Activated CD4-positive, alpha-beta T cell treated with anti-CD3 and anti-CD28 coated beads, Interleukin-2, amount 10 ng/mL, durations not matched to agents 24 days and 14 days (primary cell): ENCODE measurements around the gene PLXNB1. TPM values are rescaled to one million over a fixed set of nuclear protein-coding genes. Genes with fewer than 3 reads are reported as not detected.

Experiments used
- DNase-seq: peaks from one replicate; pipeline ENCODE4 v3.0.0; 2022
- H3K27ac Mint-ChIP-seq: one replicate; pipeline ENCODE4 v1.8.0; 2022; ENCODE audit warnings: mild to moderate bottlenecking, mixed read lengths
- H3K27me3 Mint-ChIP-seq: one replicate; pipeline ENCODE4 v1.8.0; 2022; ENCODE audit warnings: mixed read lengths
- H3K36me3 Mint-ChIP-seq: one replicate; pipeline ENCODE4 v1.8.0; 2022; ENCODE audit warnings: low read depth, mild to moderate bottlenecking, mixed read lengths
- H3K4me1 Mint-ChIP-seq: one replicate; pipeline ENCODE4 v1.8.0; 2021; ENCODE audit warnings: mixed read lengths
- H3K4me3 Mint-ChIP-seq: one replicate; pipeline ENCODE4 v1.8.0; 2022; ENCODE audit warnings: mild to moderate bottlenecking, moderate library complexity, mixed read lengths
- H3K9me3 Mint-ChIP-seq: one replicate; pipeline ENCODE4 v1.8.0; 2021; ENCODE audit warnings: mixed read lengths
- intact Hi-C: fragments of 100-400 bp; cut with micrococcal nuclease; formaldehyde crosslinking; loops from one replicate; pipeline ENCODE4 v1.15.1; 2023
- total RNA-seq: library from RNA; stranded (reverse); gene quantifications from 2 replicates; pipeline ENCODE4 v1.2.3, GENCODE V29; 2022

Gene PLXNB1
- total RNA-seq, 1 donor from 2014 or later: 5.7 TPM

DNA sequence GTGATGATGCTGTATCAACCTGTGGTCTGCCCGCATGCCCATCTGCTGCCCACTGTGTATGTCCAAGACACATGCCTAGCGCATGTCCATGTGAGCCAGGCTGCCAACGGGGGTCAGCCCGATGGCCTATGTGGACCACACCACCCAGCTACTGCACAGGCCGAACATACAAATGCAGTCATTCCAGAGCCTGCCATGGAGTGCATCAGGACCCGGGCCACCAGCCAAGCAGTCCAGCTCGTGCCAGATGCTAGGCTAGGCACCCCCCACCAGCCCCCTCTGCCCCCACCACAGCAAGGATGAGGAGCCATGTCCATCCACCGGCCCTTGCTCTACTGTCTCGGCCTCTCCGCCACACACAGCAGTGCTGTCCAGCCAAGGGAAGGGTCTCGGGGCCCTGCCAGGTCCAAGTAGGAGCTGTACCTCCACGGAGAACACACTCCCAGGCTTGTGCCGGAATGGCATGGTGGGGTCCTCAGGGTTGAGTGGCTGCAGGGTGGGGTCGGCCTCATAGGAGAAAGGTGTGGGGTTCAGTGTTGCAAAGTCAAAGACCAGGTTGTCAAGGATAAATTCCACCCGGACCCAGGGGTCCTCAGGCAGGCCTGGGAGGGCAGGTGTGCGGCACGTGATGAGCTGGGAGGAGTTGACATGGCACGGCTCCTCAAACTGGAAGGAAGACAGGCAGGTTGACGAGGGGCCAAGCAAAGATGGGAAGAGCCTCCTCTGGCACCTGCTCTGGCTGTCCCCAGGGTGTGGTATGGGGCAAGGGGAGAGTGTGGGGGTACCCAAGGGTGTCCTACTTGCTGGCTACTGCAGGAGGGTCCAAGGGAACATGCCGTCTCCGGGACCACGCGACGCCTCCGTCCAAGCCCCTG lies 15.3 kb downstream of the PLXNB1 start:
- H3K27me3 Mint-ChIP-seq: no peaks in the 10 kb centered on the region
- no peak overlapping the region for H3K4me3 Mint-ChIP-seq
- DNase-seq: no peak
- no peaks in the 10 kb centered on the region for H3K4me1 Mint-ChIP-seq
- no peaks in the 10 kb centered on the region for H3K9me3 Mint-ChIP-seq
- no peak overlapping the region for H3K27ac Mint-ChIP-seq
- intact Hi-C loops: no loop called here
- H3K36me3 Mint-ChIP-seq: no peaks in the 10 kb centered on the region

DNA sequence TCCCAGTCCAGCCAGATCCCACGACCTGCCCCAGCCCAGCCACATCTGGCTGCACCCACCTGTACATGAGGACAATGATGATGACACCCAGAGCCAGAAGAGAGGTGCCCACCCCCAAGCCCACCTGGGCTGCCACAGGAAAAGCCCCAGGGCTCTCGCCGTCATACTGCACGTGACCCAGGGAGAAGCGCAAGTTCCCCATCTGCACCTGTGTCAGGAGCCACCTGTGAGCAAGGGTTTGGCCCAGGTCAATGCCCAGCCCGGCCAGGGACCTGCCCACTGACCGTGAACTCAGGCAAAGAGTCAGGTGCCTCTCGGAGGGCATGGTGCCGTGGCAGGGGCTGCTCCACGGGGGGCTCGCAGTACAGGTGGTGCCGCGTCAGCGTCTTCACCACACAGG lies 16.3 kb downstream of the PLXNB1 start:
- H3K36me3 Mint-ChIP-seq: no peaks in the 10 kb centered on the region
- no peak overlapping the region for H3K4me3 Mint-ChIP-seq
- intact Hi-C loops: no loop called here

GRCh38 chr3:48413086-48413485 lies 16.8 kb downstream of the PLXNB1 start:
- Mint-ChIP-seq H3K27ac (no peak overlapping the region), H3K4me3 (no peak overlapping the region), H3K9me3 (no peaks in the 10 kb centered on the region), H3K4me1 (no peaks in the 10 kb centered on the region), H3K27me3 (no peaks in the 10 kb centered on the region), H3K36me3 (no peaks in the 10 kb centered on the region)
- DNase-seq: no peak
- intact Hi-C loops: no loop called here

More for the DNA sequence above, 16.3 kb downstream of the PLXNB1 start:
- Mint-ChIP-seq H3K27me3 (no peaks in the 10 kb centered on the region), H3K27ac (no peak overlapping the region), H3K9me3 (no peaks in the 10 kb centered on the region), H3K4me1 (no peaks in the 10 kb centered on the region)
- DNase-seq: no peak

DNA sequence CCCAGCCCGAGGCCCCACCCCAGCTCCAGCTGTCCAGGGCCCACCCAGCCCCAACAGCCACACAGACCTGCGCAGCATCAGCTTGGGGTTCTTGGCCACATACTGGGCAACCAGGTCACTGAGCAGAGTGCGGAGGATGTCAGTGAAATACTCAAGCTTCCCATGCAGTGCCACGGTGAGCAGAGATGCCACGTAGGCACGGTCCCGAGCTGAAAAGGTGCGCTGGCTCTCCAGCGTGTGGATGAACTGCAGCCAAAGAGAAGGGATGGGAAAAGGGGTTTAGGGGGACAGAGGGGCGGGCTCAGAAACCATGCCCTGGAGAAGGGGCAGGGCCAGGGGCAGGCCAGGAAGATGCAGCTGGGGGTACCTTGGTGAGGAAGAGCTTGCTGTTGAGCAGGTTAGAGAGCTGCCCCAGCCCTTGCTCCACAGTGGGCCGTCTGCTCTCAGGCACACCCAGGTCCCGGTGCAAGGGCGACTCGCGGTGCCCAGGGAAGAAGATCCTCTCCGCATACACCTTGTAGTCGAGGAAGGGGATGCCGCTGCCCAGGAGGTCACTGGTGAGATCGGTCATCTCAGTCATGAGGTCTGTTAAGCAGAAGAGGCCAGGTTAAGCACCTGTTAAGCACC lies 17.4 kb downstream of the PLXNB1 start:
- no peaks in the 10 kb centered on the region for H3K27me3 Mint-ChIP-seq
- no peaks in the 10 kb centered on the region for H3K36me3 Mint-ChIP-seq
- no peaks in the 10 kb centered on the region for H3K4me1 Mint-ChIP-seq
- H3K4me3 Mint-ChIP-seq: no peak overlapping the region
- DNase-seq: no peak
- no peaks in the 10 kb centered on the region for H3K9me3 Mint-ChIP-seq
- intact Hi-C loops: no loop called here
- H3K27ac Mint-ChIP-seq: no peak overlapping the region

DNA sequence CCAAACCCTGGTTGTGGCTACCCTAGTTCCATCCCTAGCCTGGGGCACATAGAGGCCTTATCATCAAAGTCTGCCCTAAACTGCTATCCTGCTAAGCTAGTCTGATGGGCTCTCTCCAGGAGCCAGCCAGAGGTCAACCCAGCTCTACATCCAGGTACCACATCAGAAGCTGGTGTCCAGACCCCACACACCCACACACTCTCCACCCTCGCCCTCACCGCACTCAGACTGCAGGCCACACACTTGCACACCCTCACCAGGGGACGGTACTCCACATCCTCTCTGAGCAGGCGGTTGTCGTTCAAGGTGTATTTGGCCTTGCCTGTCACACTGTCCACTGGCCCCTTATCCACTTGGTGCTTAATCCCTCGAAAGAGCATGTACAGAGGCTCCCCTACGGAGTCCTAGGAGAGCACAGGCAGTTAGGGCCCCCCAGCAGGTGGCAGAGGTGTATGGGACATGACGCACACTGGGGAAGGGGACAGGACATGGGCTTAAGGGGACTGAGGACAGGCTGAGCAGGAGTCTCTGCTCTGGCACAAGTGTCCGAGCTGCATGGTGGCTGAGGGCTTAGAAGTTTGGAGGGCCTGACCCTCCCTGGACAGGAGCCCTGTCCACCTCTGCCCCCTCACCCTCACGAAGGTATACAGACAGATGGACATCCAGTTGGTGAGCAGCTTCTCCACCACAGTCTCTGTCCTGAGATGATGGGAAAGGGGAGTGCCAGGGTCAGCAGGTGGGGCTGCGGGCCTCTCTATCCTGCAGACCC lies 18.1 kb downstream of the PLXNB1 start:
- no peaks in the 10 kb centered on the region for H3K9me3 Mint-ChIP-seq
- H3K27ac Mint-ChIP-seq: no peak overlapping the region
- no peaks in the 10 kb centered on the region for H3K4me1 Mint-ChIP-seq
- no peak overlapping the region for H3K4me3 Mint-ChIP-seq
- intact Hi-C loops: no loop called here
- no peaks in the 10 kb centered on the region for H3K36me3 Mint-ChIP-seq
- no peaks in the 10 kb centered on the region for H3K27me3 Mint-ChIP-seq
- DNase-seq: no peak

DNA sequence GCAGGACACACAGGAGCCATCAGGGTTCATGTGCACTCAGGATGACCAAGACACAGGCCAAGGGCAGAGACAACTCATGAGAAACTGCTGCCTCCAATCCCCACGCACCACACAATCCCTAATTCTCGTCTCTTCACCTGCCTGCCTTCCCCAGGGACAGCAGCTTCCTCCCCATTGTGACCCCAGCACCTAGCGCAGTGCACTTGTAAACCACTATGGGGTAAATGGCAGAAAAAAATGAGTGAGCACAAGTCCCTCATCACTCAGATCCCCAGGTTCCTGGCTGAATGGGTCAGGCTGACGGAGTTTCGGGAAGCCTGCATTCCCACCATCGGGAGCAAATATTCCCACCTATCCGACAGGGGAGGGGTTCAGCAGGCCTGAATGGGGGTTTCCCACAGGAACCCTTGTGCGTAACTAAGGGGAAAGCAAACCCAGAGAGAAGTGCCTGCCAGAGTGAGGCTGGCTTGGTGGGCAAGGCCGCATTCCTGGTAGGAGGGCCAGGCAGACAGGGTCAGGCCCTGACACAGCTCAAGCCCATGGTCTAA lies 18.8 kb downstream of the PLXNB1 start:
- Mint-ChIP-seq H3K9me3 (no peaks in the 10 kb centered on the region), H3K27me3 (no peaks in the 10 kb centered on the region), H3K27ac (no peak overlapping the region), H3K4me3 (no peak overlapping the region), H3K36me3 (no peaks in the 10 kb centered on the region), H3K4me1 (no peaks in the 10 kb centered on the region)
- intact Hi-C loops: no loop called here
- no peak for DNase-seq

- intact Hi-C loops: no loop called here
- Mint-ChIP-seq H3K9me3 (no peaks in the 10 kb centered on the region), H3K36me3 (no peaks in the 10 kb centered on the region), H3K4me3 (no peak overlapping the region), H3K27me3 (no peaks in the 10 kb centered on the region), H3K4me1 (no peaks in the 10 kb centered on the region), H3K27ac (no peak overlapping the region)
- DNase-seq: no peak
Observed at GRCh38 chr3:48410205-48411040, 19.5 kb downstream of the PLXNB1 start.

- Mint-ChIP-seq H3K4me3 (no peak overlapping the region), H3K27ac (no peak overlapping the region), H3K27me3 (no peaks in the 10 kb centered on the region), H3K9me3 (no peaks in the 10 kb centered on the region), H3K36me3 (no peaks in the 10 kb centered on the region), H3K4me1 (no peaks in the 10 kb centered on the region)
- intact Hi-C loops: loop anchor here (10.0 kb wide), 1 partner anchor 135 kb away; no protein-coding TSS in a partner anchor
- DNase-seq: no peak
Observed at GRCh38 chr3:48409291-48410201, 20.3 kb downstream of the PLXNB1 start.

DNA sequence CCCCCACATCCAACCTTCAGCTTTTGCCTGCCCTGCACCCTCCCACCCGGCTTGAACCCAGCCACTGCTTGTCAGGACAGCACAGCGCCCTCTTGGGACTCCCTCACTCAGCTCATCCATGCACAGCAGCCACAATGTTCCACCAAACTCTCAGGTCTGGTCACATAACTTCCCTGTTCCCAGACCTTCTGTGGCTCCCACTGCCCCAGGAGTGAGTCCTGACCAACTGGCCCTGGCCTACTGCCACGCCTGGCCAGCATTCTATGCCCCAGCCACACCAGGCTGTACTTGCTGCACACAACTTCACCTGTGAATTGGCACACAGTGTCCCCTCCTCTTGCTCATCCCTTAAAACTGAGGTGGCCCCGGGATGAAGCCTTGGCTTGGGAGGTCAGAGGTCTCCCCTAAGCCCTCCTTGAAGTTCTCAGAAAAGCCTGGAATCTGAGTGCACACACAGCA lies 21.0 kb downstream of the PLXNB1 start:
- intact Hi-C loops: loop anchor here (10.0 kb wide), 1 partner anchor 134 kb away; no protein-coding TSS in a partner anchor
- no peaks in the 10 kb centered on the region for H3K9me3 Mint-ChIP-seq
- H3K4me3 Mint-ChIP-seq: no peak overlapping the region
- no peaks in the 10 kb centered on the region for H3K36me3 Mint-ChIP-seq
- DNase-seq: no peak
- H3K27ac Mint-ChIP-seq: no peak overlapping the region
- no peaks in the 10 kb centered on the region for H3K4me1 Mint-ChIP-seq
- no peaks in the 10 kb centered on the region for H3K27me3 Mint-ChIP-seq

- H3K27ac Mint-ChIP-seq: no peak overlapping the region
- H3K9me3 Mint-ChIP-seq: no peaks in the 10 kb centered on the region
- no peak overlapping the region for H3K4me3 Mint-ChIP-seq
- H3K36me3 Mint-ChIP-seq: no peaks in the 10 kb centered on the region
- no peaks in the 10 kb centered on the region for H3K4me1 Mint-ChIP-seq
- H3K27me3 Mint-ChIP-seq: no peaks in the 10 kb centered on the region
- no peak for DNase-seq
- intact Hi-C loops: loop anchor here (10.0 kb wide), 1 partner anchor 133 kb away; no protein-coding TSS in a partner anchor
Observed at GRCh38 chr3:48407542-48408099, 22.3 kb downstream of the PLXNB1 start.

- intact Hi-C loops: loop anchor here (10.0 kb wide), 1 partner anchor 132 kb away; no protein-coding TSS in a partner anchor
- H3K36me3 Mint-ChIP-seq: no peaks in the 10 kb centered on the region
- no peaks in the 10 kb centered on the region for H3K27me3 Mint-ChIP-seq
- H3K9me3 Mint-ChIP-seq: no peaks in the 10 kb centered on the region
- no peak overlapping the region for H3K27ac Mint-ChIP-seq
- no peak overlapping the region for H3K4me3 Mint-ChIP-seq
- DNase-seq: no peak
- H3K4me1 Mint-ChIP-seq: no peaks in the 10 kb centered on the region
Observed at GRCh38 chr3:48406443-48407431, 23.1 kb downstream of the PLXNB1 start.
